K562 (cell line): Measurements from ENCODE around the gene PHLDA3.

Experiments used
- ARHGAP35 ChIP-seq: fragments of 450-650 bp; IDR thresholded peaks from 2 replicates; pipeline ENCODE4 v1.6.1; 2018; ENCODE audit not compliant: partially characterized antibody
- ARID3B ChIP-seq: fragments of 250-450 bp; sonication (Bioruptor Pico); IDR thresholded peaks from 2 replicates; pipeline ENCODE4 v1.4.0; 2020; ENCODE audit warnings: borderline replicate concordance
- CTCF ChIP-seq, 3 experiments: IDR thresholded peaks in 2 of 3; conservative IDR thresholded peaks in 1 of 3; 2 replicates each; pipeline ENCODE4 v1.5.1; 2011 to 2012; ENCODE audit warnings: low read length in 3 of 3, mild to moderate bottlenecking in 3 of 3, control low read depth in 2 of 3, improper control_type of control experiment in 1 of 3, inconsistent platforms in 1 of 3, low read depth in 1 of 3, mixed read lengths in 1 of 3, moderate library complexity in 1 of 3; ENCODE audit not compliant: insufficient read depth in 2 of 3
- POLR2A ChIP-seq: fragments of 450-650 bp; conservative IDR thresholded peaks from 2 replicates; pipeline ENCODE4 v1.6.1; 2016
- SLC30A9 ChIP-seq: fragments of 250-450 bp; sonication (Bioruptor Pico); IDR thresholded peaks from 2 replicates; pipeline ENCODE4 v1.8.0; 2022; ENCODE audit warnings: mild to moderate bottlenecking, moderate library complexity
- SMC3 ChIP-seq: conservative IDR thresholded peaks from 2 replicates; pipeline ENCODE4 v1.6.1; 2011; ENCODE audit warnings: low read depth, low read length, improper control_type of control experiment; ENCODE audit not compliant: insufficient read depth
- TRIM24 ChIP-seq, 2 experiments: fragments of 450-650 bp; IDR thresholded peaks; 2 replicates each; pipeline ENCODE4 v1.6.1; 2016
- TF ChIP-seq, protein P1 (sequence below): fragments of 250-450 bp; sonication (Bioruptor Pico); IDR thresholded peaks from 2 replicates; pipeline ENCODE4 v1.4.0; 2020; ENCODE audit warnings: mild to moderate bottlenecking, moderate library complexity
- TF ChIP-seq, protein P2 (sequence below): fragments of 450-650 bp; IDR thresholded peaks from 2 replicates; pipeline ENCODE4 v1.6.1; 2018; ENCODE audit not compliant: partially characterized antibody

GRCh38 chr1:201419256-201419655, 49.7 kb downstream of the PHLDA3 start:
- TF ChIP-seq POLR2A: no peak
- no peak for TF ChIP-seq TRIM24 (IDR thresholded peaks at IDR 0.05)
- TF ChIP-seq CTCF (IDR thresholded peaks at IDR 0.05 in 2 of 3, conservative IDR thresholded peaks at IDR 0.05 in 1 of 3; ENCODE audit: insufficient read depth in 2 of 3, low read depth in 1 of 3, low read length in 3 of 3): no peak
- TF ChIP-seq, protein P1, sequence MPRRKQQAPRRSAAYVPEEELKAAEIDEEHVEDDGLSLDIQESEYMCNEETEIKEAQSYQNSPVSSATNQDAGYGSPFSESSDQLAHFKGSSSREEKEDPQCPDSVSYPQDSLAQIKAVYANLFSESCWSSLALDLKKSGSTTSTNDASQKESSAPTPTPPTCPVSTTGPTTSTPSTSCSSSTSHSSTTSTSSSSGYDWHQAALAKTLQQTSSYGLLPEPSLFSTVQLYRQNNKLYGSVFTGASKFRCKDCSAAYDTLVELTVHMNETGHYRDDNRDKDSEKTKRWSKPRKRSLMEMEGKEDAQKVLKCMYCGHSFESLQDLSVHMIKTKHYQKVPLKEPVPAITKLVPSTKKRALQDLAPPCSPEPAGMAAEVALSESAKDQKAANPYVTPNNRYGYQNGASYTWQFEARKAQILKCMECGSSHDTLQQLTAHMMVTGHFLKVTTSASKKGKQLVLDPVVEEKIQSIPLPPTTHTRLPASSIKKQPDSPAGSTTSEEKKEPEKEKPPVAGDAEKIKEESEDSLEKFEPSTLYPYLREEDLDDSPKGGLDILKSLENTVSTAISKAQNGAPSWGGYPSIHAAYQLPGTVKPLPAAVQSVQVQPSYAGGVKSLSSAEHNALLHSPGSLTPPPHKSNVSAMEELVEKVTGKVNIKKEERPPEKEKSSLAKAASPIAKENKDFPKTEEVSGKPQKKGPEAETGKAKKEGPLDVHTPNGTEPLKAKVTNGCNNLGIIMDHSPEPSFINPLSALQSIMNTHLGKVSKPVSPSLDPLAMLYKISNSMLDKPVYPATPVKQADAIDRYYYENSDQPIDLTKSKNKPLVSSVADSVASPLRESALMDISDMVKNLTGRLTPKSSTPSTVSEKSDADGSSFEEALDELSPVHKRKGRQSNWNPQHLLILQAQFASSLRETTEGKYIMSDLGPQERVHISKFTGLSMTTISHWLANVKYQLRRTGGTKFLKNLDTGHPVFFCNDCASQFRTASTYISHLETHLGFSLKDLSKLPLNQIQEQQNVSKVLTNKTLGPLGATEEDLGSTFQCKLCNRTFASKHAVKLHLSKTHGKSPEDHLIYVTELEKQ (CRISPR knock-in tag): no peak
- no peak for TF ChIP-seq ARID3B (CRISPR knock-in tag)
- TF ChIP-seq, protein P2, sequence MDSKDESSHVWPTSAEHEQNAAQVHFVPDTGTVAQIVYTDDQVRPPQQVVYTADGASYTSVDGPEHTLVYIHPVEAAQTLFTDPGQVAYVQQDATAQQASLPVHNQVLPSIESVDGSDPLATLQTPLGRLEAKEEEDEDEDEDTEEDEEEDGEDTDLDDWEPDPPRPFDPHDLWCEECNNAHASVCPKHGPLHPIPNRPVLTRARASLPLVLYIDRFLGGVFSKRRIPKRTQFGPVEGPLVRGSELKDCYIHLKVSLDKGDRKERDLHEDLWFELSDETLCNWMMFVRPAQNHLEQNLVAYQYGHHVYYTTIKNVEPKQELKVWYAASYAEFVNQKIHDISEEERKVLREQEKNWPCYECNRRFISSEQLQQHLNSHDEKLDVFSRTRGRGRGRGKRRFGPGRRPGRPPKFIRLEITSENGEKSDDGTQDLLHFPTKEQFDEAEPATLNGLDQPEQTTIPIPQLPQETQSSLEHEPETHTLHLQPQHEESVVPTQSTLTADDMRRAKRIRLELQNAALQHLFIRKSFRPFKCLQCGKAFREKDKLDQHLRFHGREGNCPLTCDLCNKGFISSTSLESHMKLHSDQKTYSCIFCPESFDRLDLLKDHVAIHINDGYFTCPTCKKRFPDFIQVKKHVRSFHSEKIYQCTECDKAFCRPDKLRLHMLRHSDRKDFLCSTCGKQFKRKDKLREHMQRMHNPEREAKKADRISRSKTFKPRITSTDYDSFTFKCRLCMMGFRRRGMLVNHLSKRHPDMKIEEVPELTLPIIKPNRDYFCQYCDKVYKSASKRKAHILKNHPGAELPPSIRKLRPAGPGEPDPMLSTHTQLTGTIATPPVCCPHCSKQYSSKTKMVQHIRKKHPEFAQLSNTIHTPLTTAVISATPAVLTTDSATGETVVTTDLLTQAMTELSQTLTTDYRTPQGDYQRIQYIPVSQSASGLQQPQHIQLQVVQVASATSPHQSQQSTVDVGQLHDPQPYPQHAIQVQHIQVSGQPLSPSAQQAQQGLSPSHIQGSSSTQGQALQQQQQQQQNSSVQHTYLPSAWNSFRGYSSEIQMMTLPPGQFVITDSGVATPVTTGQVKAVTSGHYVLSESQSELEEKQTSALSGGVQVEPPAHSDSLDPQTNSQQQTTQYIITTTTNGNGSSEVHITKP: no peak
- TF ChIP-seq ARHGAP35: no peak
- TF ChIP-seq SMC3: no peak
- no peak for TF ChIP-seq SLC30A9 (CRISPR knock-in tag)
